Measurements from ENCODE around the gene GPR45.

DNA sequence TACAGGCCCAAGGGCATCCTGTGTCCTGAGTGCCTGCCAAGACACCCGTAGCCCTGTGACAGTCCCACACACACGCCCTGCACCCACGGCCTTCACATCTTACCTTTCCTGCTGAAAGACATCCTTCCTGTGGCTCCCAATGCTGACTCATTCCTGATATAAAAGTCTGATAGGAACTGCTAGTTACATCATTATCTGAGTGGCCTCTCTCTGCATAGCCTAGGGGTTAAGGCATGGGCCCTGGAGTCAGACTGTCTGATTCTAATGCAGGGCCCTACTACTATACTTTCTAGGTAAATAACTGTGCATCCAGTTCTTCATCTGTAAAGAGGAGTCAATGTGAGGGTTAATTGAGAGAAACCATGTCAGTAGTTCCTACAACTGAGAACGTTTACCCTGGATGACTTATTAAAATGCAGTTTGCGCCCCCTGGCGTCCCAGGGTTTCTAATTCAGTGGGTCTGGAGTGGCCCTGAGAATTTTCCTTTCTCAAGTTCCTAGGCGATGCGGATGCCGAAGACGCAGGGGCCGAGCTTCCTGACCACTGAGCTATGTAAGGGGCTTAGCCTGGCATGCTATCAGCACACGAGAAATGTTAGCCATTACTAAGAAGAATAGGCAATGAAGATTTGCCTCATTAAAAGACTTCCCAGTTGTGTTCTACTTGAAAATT lies 6.0 kb upstream of the GPR45 start:
- TF ChIP-seq MAX (IDR thresholded peaks at IDR 0.05) (no peak), CTCF (IDR thresholded peaks at IDR 0.05; ENCODE audit: low read depth, low read length, missing input control) (peak; percentile 66), RAD21 (IDR thresholded peaks at IDR 0.05) (peak; percentile 72 to 76), RXRA (IDR thresholded peaks at IDR 0.05) (no peak)

Measured in liver (tissue), 3 donors.